A549 (cell line): ENCODE measurements around the gene DUOX2. TPM values are rescaled to one million over a fixed set of nuclear protein-coding genes. Genes with fewer than 3 reads are reported as not detected.

Source experiments
- ATAC-seq, 2 experiments: fragments of 200-7000 bp in 1 of 2; fragments of >200 bp in 1 of 2; cut with Nextera tagmentation in 1 of 2; cut with Tn5 transposase in 1 of 2; 3 replicates each; pipeline versions ENCODE4 v1.8.0 to v1.9.1; 2018 to 2020; ENCODE audit warnings: mild to moderate bottlenecking in 1 of 2, moderate library complexity in 1 of 2
- CTCF ChIA-PET: fragments of 300-600 bp; sonication (Branson Sonifier 250); formaldehyde crosslinking; extraction: SDS; loops from one replicate; lab custom pipeline; 2021; ENCODE audit warnings: antibody characterized with exemption, inconsistent platforms; lab: Yijun Ruan, JAX
- POLR2A ChIA-PET: fragments of 350-600 bp; formaldehyde crosslinking; extraction: SDS; loops from one replicate; lab custom pipeline; 2021; ENCODE audit warnings: antibody characterized with exemption, inconsistent platforms; lab: Yijun Ruan, JAX
- DNase-seq, 2 experiments: peaks; one replicate each; pipeline versions ENCODE4 v3.0.0 to v3.0.0-alpha.2; 2011 to 2016; ENCODE audit warnings: low read depth in 1 of 2, low spot score in 1 of 2
- FAIRE-seq: peaks from 2 replicates; lab custom pipeline; 2011; peaks lifted over from hg19 to GRCh38; lab: Jason Lieb, UNC
- H3K27ac ChIP-seq, 2 experiments: fragments of >200 bp; sonication (Bioruptor Twin); formaldehyde crosslinking; 3 replicates each; pipeline ENCODE4 v1.5.1; 2016 to 2017
- H3K4me1 ChIP-seq: fragments of >200 bp; sonication (Bioruptor Twin); formaldehyde crosslinking; 3 replicates; pipeline ENCODE4 v1.6.1; 2016
- H3K4me2 ChIP-seq: fragments of >200 bp; sonication (Bioruptor Twin); formaldehyde crosslinking; 3 replicates; pipeline ENCODE4 v1.6.1; 2016
- H3K4me3 ChIP-seq: fragments of >200 bp; sonication (Bioruptor Twin); formaldehyde crosslinking; 3 replicates; pipeline ENCODE4 v1.5.1; 2016
- H3K9me3 ChIP-seq: fragments of >200 bp; sonication (Bioruptor Twin); formaldehyde crosslinking; 3 replicates; pipeline ENCODE4 v1.6.1; 2016
- BHLHE40 ChIP-seq: IDR thresholded peaks from 2 replicates; pipeline ENCODE4 v1.6.1; 2012; ENCODE audit warnings: low read depth, low read length, inconsistent platforms
- CEBPB ChIP-seq, 2 experiments: fragments of >200 bp in 1 of 2; sonication (Bioruptor Twin) in 1 of 2; formaldehyde crosslinking in 1 of 2; IDR thresholded peaks; 2 replicates each; pipeline ENCODE4 v1.6.1; 2012 to 2016
- CTCF ChIP-seq: fragments of >200 bp; sonication (Bioruptor Twin); formaldehyde crosslinking; IDR thresholded peaks from 3 replicates; pipeline ENCODE4 v1.5.1; 2016
- ESRRA ChIP-seq: fragments of 150-350 bp; IDR thresholded peaks from 2 replicates; pipeline ENCODE4 v1.6.1; 2014; ENCODE audit warnings: mild to moderate bottlenecking, low read length, borderline replicate concordance
- FOSB ChIP-seq: fragments of 250-450 bp; sonication (Bioruptor Pico); IDR thresholded peaks from 2 replicates; pipeline ENCODE4 v1.5.0; 2020; ENCODE audit warnings: mild to moderate bottlenecking, moderate library complexity
- FOSL2 ChIP-seq, 2 experiments: fragments of 450-650 bp in 1 of 2; fragments of >200 bp in 1 of 2; sonication (Bioruptor Twin) in 1 of 2; formaldehyde crosslinking; IDR thresholded peaks; 2 replicates each; pipeline versions ENCODE4 v1.5.0 to v1.6.1; 2016 to 2020; ENCODE audit warnings: mild to moderate bottlenecking in 1 of 2, moderate library complexity in 1 of 2
- HDAC2 ChIP-seq: fragments of 200-600 bp; sonication (generic); IDR thresholded peaks from 2 replicates; pipeline ENCODE4 v1.6.1; 2016
- HEYL ChIP-seq: fragments of 250-450 bp; sonication (Bioruptor Pico); IDR thresholded peaks from 2 replicates; pipeline ENCODE4 v1.8.0; 2021; ENCODE audit warnings: mild to moderate bottlenecking, moderate library complexity
- HOXB13 ChIP-seq: fragments of 250-450 bp; sonication (Bioruptor Pico); IDR thresholded peaks from 2 replicates; pipeline ENCODE4 v1.5.0; 2020; ENCODE audit warnings: low read depth, mild to moderate bottlenecking, moderate library complexity
- HOXB5 ChIP-seq: fragments of 250-450 bp; sonication (Bioruptor Pico); IDR thresholded peaks from 2 replicates; pipeline ENCODE4 v1.5.0; 2020; ENCODE audit warnings: mild to moderate bottlenecking, moderate library complexity
- JUN ChIP-seq, 2 experiments: fragments of >200 bp; sonication (Bioruptor Twin); formaldehyde crosslinking; IDR thresholded peaks; 2 replicates in 1 of 2; 3 replicates in 1 of 2; pipeline ENCODE4 v1.6.1; 2016 to 2017
- JUNB ChIP-seq: fragments of >200 bp; sonication (Bioruptor Twin); formaldehyde crosslinking; IDR thresholded peaks from 2 replicates; pipeline ENCODE4 v1.6.1; 2016
- KDM1A ChIP-seq: fragments of 200-600 bp; sonication (generic); IDR thresholded peaks from 2 replicates; pipeline ENCODE4 v1.6.1; 2016; ENCODE audit warnings: low read depth, mild to moderate bottlenecking
- KDM5A ChIP-seq: fragments of 200-600 bp; sonication (generic); IDR thresholded peaks from 2 replicates; pipeline ENCODE4 v1.6.1; 2016; ENCODE audit warnings: antibody characterized with exemption, mild to moderate bottlenecking
- MAFK ChIP-seq: fragments of 450-650 bp; IDR thresholded peaks from 2 replicates; pipeline ENCODE4 v1.6.1; 2014; ENCODE audit not compliant: partially characterized antibody
- MAX ChIP-seq: IDR thresholded peaks from 2 replicates; pipeline ENCODE4 v1.6.1; 2012
- MAZ ChIP-seq: fragments of 150-350 bp; IDR thresholded peaks from 2 replicates; pipeline ENCODE4 v1.6.1; 2014; ENCODE audit warnings: antibody characterized with exemption, low read depth, low read length, borderline replicate concordance
- MYC ChIP-seq: IDR thresholded peaks from 2 replicates; pipeline ENCODE4 v1.6.1; 2012; ENCODE audit warnings: mild to moderate bottlenecking, inconsistent platforms, low read length, improper control_type of control experiment, borderline replicate concordance
- NFE2L2 ChIP-seq: fragments of 150-350 bp; conservative IDR thresholded peaks from 2 replicates; pipeline ENCODE4 v1.6.1; 2014; ENCODE audit warnings: low read length
- NPAS2 ChIP-seq: fragments of 250-450 bp; sonication (Bioruptor Pico); IDR thresholded peaks from 2 replicates; pipeline ENCODE4 v1.8.0; 2022; ENCODE audit warnings: mild to moderate bottlenecking, moderate library complexity, borderline replicate concordance
- PBX3 ChIP-seq: IDR thresholded peaks from 2 replicates; pipeline ENCODE4 v1.6.1; 2012
- PHF8 ChIP-seq: fragments of 200-600 bp; sonication (generic); IDR thresholded peaks from 2 replicates; pipeline ENCODE4 v1.6.1; 2016; ENCODE audit warnings: low read depth, mild to moderate bottlenecking, antibody characterized with exemption, moderate library complexity, borderline replicate concordance
- POLR2A ChIP-seq: IDR thresholded peaks from 2 replicates; pipeline ENCODE4 v1.6.1; 2012; ENCODE audit warnings: mild to moderate bottlenecking, low read length
- RAD21 ChIP-seq, 2 experiments: fragments of >200 bp in 1 of 2; sonication (Bioruptor Twin) in 1 of 2; formaldehyde crosslinking in 1 of 2; IDR thresholded peaks in 1 of 2; conservative IDR thresholded peaks in 1 of 2; 2 replicates in 1 of 2; 3 replicates in 1 of 2; pipeline ENCODE4 v1.6.1; 2012 to 2018; ENCODE audit warnings: inconsistent platforms in 1 of 2
- RARB ChIP-seq: fragments of 250-450 bp; sonication (Bioruptor Pico); IDR thresholded peaks from 2 replicates; pipeline ENCODE4 v1.8.0; 2021; ENCODE audit warnings: mild to moderate bottlenecking, moderate library complexity
- RCOR1 ChIP-seq: fragments of 150-350 bp; IDR thresholded peaks from 2 replicates; pipeline ENCODE4 v1.6.1; 2014; ENCODE audit warnings: antibody characterized with exemption, low read length, low read depth
- TFCP2L1 ChIP-seq: fragments of 250-450 bp; sonication (Bioruptor Pico); IDR thresholded peaks from 2 replicates; pipeline ENCODE4 v1.5.0; 2021; ENCODE audit warnings: mild to moderate bottlenecking
- TP53 ChIP-seq: fragments of 250-450 bp; sonication (Bioruptor Pico); IDR thresholded peaks from 2 replicates; pipeline ENCODE4 v1.5.0; 2021; ENCODE audit warnings: mild to moderate bottlenecking, moderate library complexity
- ZC3H11A ChIP-seq: fragments of 450-650 bp; IDR thresholded peaks from 2 replicates; pipeline ENCODE4 v1.6.1; 2014; ENCODE audit warnings: antibody characterized with exemption, mild to moderate bottlenecking
- WGBS: methylation state at CpG from one replicate; pipeline ENCODE4 v1.1.6; 2017; ENCODE audit errors: missing lambda C conversion rate; 5-methylcytosine and 5-hydroxymethylcytosine counted together
- polyA plus RNA-seq, 4 experiments: library from polyadenylated mRNA; depleted of rRNA in 3 of 4; stranded (reverse); fragments of >200 nt; fragmentation: RNase III in 1 of 4; extraction: RNeasy Plus Mini Kit Qiagen cat#74134 plus additional on column Dnase treatment in 1 of 4; gene quantifications; 2 replicates in 3 of 4; 3 replicates in 1 of 4; pipeline ENCODE4 v1.2.3, GENCODE V29; 2011 to 2017

Gene DUOX2
- polyA plus RNA-seq, 2 of the 4 experiments (the other 2 are of a cell fraction), result 0.05 to 0.06 TPM

GRCh38 chr15:45130291-45131000 is 16.5 kb upstream of the DUOX2 start:
- 91% methylated on average over 4 of the region's 7 CpGs for WGBS

GRCh38 chr15:45129651-45130129 is 15.7 kb upstream of the DUOX2 start, which contains the start of the genes DUOX1 and DUOXA1:
DUOX1 (plus strand) TSS chr15:45129994; CDS start chr15:45131967, 1,973 bp downstream.
DUOXA1 (minus strand) TSS chr15:45129879; CDS start chr15:45123014, 6,865 bp downstream.
- DNase-seq (no peak), ATAC-seq (no peak)
- WGBS, result 96% methylated on average over 22 of the region's 46 CpGs
- TF ChIP-seq ESRRA, result no peak
- no peak for TF ChIP-seq HDAC2
- no peak for TF ChIP-seq FOSB
- TF ChIP-seq PBX3, result no peak
- no peak for TF ChIP-seq CEBPB (IDR thresholded peaks at IDR 0.05)
- TF ChIP-seq, all 56 proteins: peak for 0
- no peak within 1 kb of the TSS for H3K4me3 ChIP-seq
- H3K9me3 ChIP-seq, result no peaks in the 10 kb centered on the region
- H3K4me2 ChIP-seq, result no peak within 1 kb of the TSS
- FAIRE-seq, result no peak
- ChIA-PET CTCF (interaction anchor here (0.7 kb wide), 1 partner anchor 12 kb away, joined by 3 read pairs; no protein-coding TSS in a partner anchor), POLR2A (no interaction called here)
- no peak within 1 kb of the TSS for H3K27ac ChIP-seq
- no peaks in the 10 kb centered on the region for H3K4me1 ChIP-seq

More at GRCh38 chr15:45130291-45131000, 16.5 kb upstream of the DUOX2 start:
- DNase-seq (no peak), FAIRE-seq (no peak), ATAC-seq (no peak)
- CTCF ChIA-PET, result interaction anchor here (0.9 to 1.2 kb wide), 2 partner anchors 8 to 12 kb away, joined by 3 to 5 read pairs; no protein-coding TSS in a partner anchor
- Histone ChIP-seq H3K4me2 (no peak overlapping the region), H3K9me3 (no peaks in the 10 kb centered on the region), H3K27ac (no peak overlapping the region), H3K4me1 (no peaks in the 10 kb centered on the region), H3K4me3 (no peak overlapping the region)
- POLR2A ChIA-PET, result no interaction called here
- TF ChIP-seq TFCP2L1 (no peak), KDM5A (no peak), CEBPB (IDR thresholded peaks at IDR 0.05) (no peak), JUN (IDR thresholded peaks at IDR 0.05) (no peak), HOXB13 (no peak), JUNB (no peak), NFE2L2 (no peak), POLR2A (no peak), RCOR1 (no peak)

GRCh38 chr15:45128971-45129639 is 15.1 kb upstream of the DUOX2 start:
- H3K4me1 ChIP-seq, result no peaks in the 10 kb centered on the region
- no peak for TF ChIP-seq MAX
- no peak for TF ChIP-seq CTCF
- no peak for TF ChIP-seq RARB (CRISPR knock-in tag)
- no peak for TF ChIP-seq MAFK
- no peak for TF ChIP-seq HOXB13
- no peak for TF ChIP-seq MAZ
- TF ChIP-seq ZC3H11A, result no peak
- TF ChIP-seq HDAC2, result no peak
- TF ChIP-seq NPAS2, result no peak
- no peak for TF ChIP-seq HOXB5 (CRISPR knock-in tag)
- TF ChIP-seq RAD21 (conservative IDR thresholded peaks at IDR 0.05 in 1 of 2, IDR thresholded peaks at IDR 0.05 in 1 of 2), result no peak
- no peak for TF ChIP-seq HEYL (CRISPR knock-in tag)
- TF ChIP-seq FOSL2 (IDR thresholded peaks at IDR 0.05), result no peak
- TF ChIP-seq FOSL2 (CRISPR knock-in tag; IDR thresholded peaks at IDR 0.05), result no peak
- TF ChIP-seq RCOR1, result no peak
- no peak for TF ChIP-seq TP53
- no peak for TF ChIP-seq FOSB
- TF ChIP-seq BHLHE40, result no peak
- no peak for TF ChIP-seq MYC
- no peak for TF ChIP-seq KDM1A
- TF ChIP-seq PHF8, result no peak
- no peak overlapping the region for H3K27ac ChIP-seq
- FAIRE-seq (no peak), ATAC-seq (no peak), DNase-seq (no peak)
- POLR2A ChIA-PET, result no interaction called here
- WGBS, result 70% methylated on average over 24 of the region's 47 CpGs
- no peaks in the 10 kb centered on the region for H3K9me3 ChIP-seq
- H3K4me2 ChIP-seq, result no peak overlapping the region
- H3K4me3 ChIP-seq, result no peak overlapping the region
- CTCF ChIA-PET, result interaction anchor here (0.7 kb wide), 1 partner anchor 11 kb away, joined by 3 read pairs; no protein-coding TSS in a partner anchor
